GM12891 (cell line): ENCODE measurements around the gene TIGIT.

Experiments
- POLR2A ChIP-seq: IDR thresholded peaks from 2 replicates; pipeline ENCODE4 v1.6.1; 2011; ENCODE audit warnings: low read depth, low read length, control low read depth
- SPI1 ChIP-seq: IDR thresholded peaks from 2 replicates; pipeline ENCODE4 v1.6.1; 2011; ENCODE audit warnings: low read depth, low read length, control low read depth

GRCh38 chr3:114338651-114339357, 45.0 kb downstream of the TIGIT start:
- TF ChIP-seq SPI1 (no peak), POLR2A (no peak)
